K562 (cell line): ENCODE data around the gene MARCHF9. TPM values are rescaled to one million over a fixed set of nuclear protein-coding genes. Genes with fewer than 3 reads are reported as not detected.

Experiments
- FIP1L1 ChIP-seq: fragments of 200-400 bp; formaldehyde crosslinking; IDR thresholded peaks from 2 replicates; pipeline ENCODE4 v1.6.1; 2018; ENCODE audit warnings: mild to moderate bottlenecking, low read depth, low read length; ENCODE audit not compliant: poor library complexity, severe bottlenecking
- GTF2B ChIP-seq: IDR thresholded peaks from 2 replicates; pipeline ENCODE4 v1.6.1; 2011; ENCODE audit not compliant: insufficient read length; ENCODE audit errors: extremely low read depth
- HDGF ChIP-seq: fragments of 450-650 bp; IDR thresholded peaks from 2 replicates; pipeline ENCODE4 v1.6.1; 2016
- IRF2 ChIP-seq: sonication (generic); formaldehyde crosslinking; IDR thresholded peaks from 2 replicates; pipeline ENCODE4 v1.8.1; 2022; ENCODE audit warnings: mild to moderate bottlenecking, missing genetic modification reagents
- KLF10 ChIP-seq: fragments of 250-450 bp; sonication (Bioruptor Pico); IDR thresholded peaks from 2 replicates; pipeline ENCODE4 v1.6.1; 2021; ENCODE audit warnings: matching md5 sums
- KLF6 ChIP-seq: fragments of 250-450 bp; sonication (Bioruptor Pico); IDR thresholded peaks from 2 replicates; pipeline ENCODE4 v1.4.0; 2020; ENCODE audit warnings: mild to moderate bottlenecking, moderate library complexity, borderline replicate concordance
- LCOR ChIP-seq: sonication (generic); formaldehyde crosslinking; IDR thresholded peaks from 2 replicates; pipeline ENCODE4 v1.8.0; 2022; ENCODE audit warnings: mild to moderate bottlenecking, missing genetic modification reagents
- RREB1 ChIP-seq: fragments of 250-450 bp; sonication (Bioruptor Pico); IDR thresholded peaks from 2 replicates; pipeline ENCODE4 v1.4.0; 2020
- TFAP4 ChIP-seq: sonication (generic); formaldehyde crosslinking; IDR thresholded peaks from 2 replicates; pipeline ENCODE4 v1.8.0; 2022; ENCODE audit warnings: missing genetic modification reagents, mild to moderate bottlenecking, moderate library complexity, borderline replicate concordance
- U2AF2 ChIP-seq: fragments of 200-400 bp; formaldehyde crosslinking; optimal IDR thresholded peaks from 2 replicates; pipeline ENCODE3; 2017; ENCODE audit warnings: low read depth, mild to moderate bottlenecking, low read length
- ZBED1 ChIP-seq: IDR thresholded peaks from 2 replicates; pipeline ENCODE4 v1.6.1; 2014
- ZBTB9 ChIP-seq: fragments of 450-650 bp; formaldehyde crosslinking; IDR thresholded peaks from 2 replicates; pipeline ENCODE4 v1.4.0; 2020; ENCODE audit warnings: mild to moderate bottlenecking, moderate library complexity
- ZNF239 ChIP-seq: fragments of 250-450 bp; sonication (Bioruptor Pico); IDR thresholded peaks from 2 replicates; pipeline ENCODE4 v1.4.0; 2020; ENCODE audit warnings: mild to moderate bottlenecking
- ZNF561 ChIP-seq: fragments of 450-650 bp; formaldehyde crosslinking; conservative IDR thresholded peaks from 2 replicates; pipeline ENCODE4 v1.4.0; 2020; ENCODE audit warnings: mild to moderate bottlenecking, moderate library complexity
- ZNF589 ChIP-seq: fragments of 200-800 bp; sonication (Bioruptor generic); IDR thresholded peaks from 2 replicates; pipeline ENCODE4 v1.6.1; 2016; ENCODE audit warnings: low read depth, missing genetic modification characterization, missing compliant biosample characterization
- ZNF740 ChIP-seq, 3 experiments: fragments of 200-800 bp in 1 of 3; sonication (Bioruptor generic) in 1 of 3; sonication (generic) in 1 of 3; formaldehyde crosslinking in 1 of 3; IDR thresholded peaks; 2 replicates each; pipeline versions ENCODE4 v1.6.1 to v1.8.0; 2016 to 2022; ENCODE audit warnings: mild to moderate bottlenecking in 2 of 3, missing compliant biosample characterization in 2 of 3, missing genetic modification characterization in 2 of 3, missing genetic modification reagents in 1 of 3
- ZZZ3 ChIP-seq: fragments of 450-650 bp; IDR thresholded peaks from 2 replicates; pipeline ENCODE4 v1.6.1; 2016; ENCODE audit warnings: antibody characterized with exemption, mild to moderate bottlenecking, moderate library complexity
- polyA plus RNA-seq, 8 experiments: library from polyadenylated mRNA; depleted of rRNA in 4 of 8; stranded (reverse) in 5 of 8; unstranded in 3 of 8; fragments of >200 nt; fragmentation: Nextera tagmentation in 2 of 8; fragmentation: Illumina TruSeq in 1 of 8; extraction: Ambion mirVana in 2 of 8; extraction: Trizol in 1 of 8; gene quantifications; 2 replicates each; pipeline versions ENCODE4 v1.2.1 to v1.2.3, GENCODE V29; 2011 to 2014; ENCODE audit warnings: inconsistent platforms in 1 of 8, missing spikeins in 1 of 8
- total RNA-seq, 7 experiments: library from RNA; depleted of rRNA in 6 of 7; stranded (reverse); fragments of >200 nt in 6 of 7; fragmentation: Illumina TruSeq in 2 of 7; extraction: Trizol in 2 of 7; gene quantifications; 2 replicates each; pipeline versions ENCODE4 v1.2.1 to v1.2.3, GENCODE V29; 2011 to 2021; ENCODE audit warnings: low replicate concordance in 1 of 7

Gene MARCHF9
- total and polyA plus RNA-seq, 9 of the 15 experiments (the other 6 are each of a cell fraction or from before 2014, with no cell fraction given): 0.80 to 12.4 (median 6.2) TPM

GRCh38 chr12:57782608-57783465 lies 27.9 kb downstream of the MARCHF9 start, which contains the start of gene TSFM (continued):
- TF ChIP-seq ZNF589 (CRISPR knock-in tag) (no peak), ZBED1 (peak; percentile 65), LCOR (CRISPR knock-in tag) (peak; percentile 82; the same call in 1 of the 2 replicates), IRF2 (CRISPR knock-in tag) (0 out of 2 replicates have a peak, but pooled peaks have one; percentile 61), ZNF239 (CRISPR knock-in tag) (0 out of 2 replicates have a peak, but pooled peaks have one; percentile 36), FIP1L1 (peak; percentile 59), KLF6 (no peak), RREB1 (CRISPR knock-in tag) (no peak), TFAP4 (CRISPR knock-in tag) (peak; percentile 91), ZNF561 (CRISPR knock-in tag) (no peak), ZBTB9 (no peak), GTF2B (no peak), KLF10 (CRISPR knock-in tag) (no peak), HDGF (no peak), ZNF740 (CRISPR knock-in tag; IDR thresholded peaks at IDR 0.05) (peak; percentile 93), ZNF740 (tag; IDR thresholded peaks at IDR 0.05) (peak in 1 of 2 experiments; percentile 79; a peak in 1 of 4 replicates), U2AF2 (no peak), ZZZ3 (peak; percentile 86)
